Uterus (tissue), 4 donors: ENCODE measurements around the gene CHMP6. TPM values are rescaled to one million over a fixed set of nuclear protein-coding genes. Genes with fewer than 3 reads are reported as not detected.

Experiments
- DNase-seq, 2 donors: peaks; one replicate each; pipeline ENCODE4 v3.0.0-alpha.2; 2019 to 2020
- H3K27ac ChIP-seq, 2 donors: fragments of 200-600 bp; sonication (generic); 1 replicate in 1 of 2; 2 replicates in 1 of 2; pipeline ENCODE4 v1.5.1; 2016 to 2018
- H3K27me3 ChIP-seq, 2 donors: fragments of 200-600 bp; sonication (generic); one replicate each; pipeline ENCODE4 v1.5.1; 2018 to 2019; ENCODE audit warnings: control low read depth in 1 of 2
- H3K36me3 ChIP-seq, 2 donors: fragments of 200-600 bp; sonication (generic); one replicate each; pipeline ENCODE4 v1.5.1; 2019; ENCODE audit warnings: control low read depth in 1 of 2
- H3K4me1 ChIP-seq, 2 donors: fragments of 200-600 bp; sonication (generic); one replicate each; pipeline ENCODE4 v1.5.1; 2018 to 2019; ENCODE audit warnings: control low read depth in 1 of 2
- H3K4me3 ChIP-seq, 2 donors: fragments of 200-600 bp; sonication (generic); 1 replicate in 1 of 2; 2 replicates in 1 of 2; pipeline ENCODE4 v1.5.1; 2018 to 2019; ENCODE audit warnings: mild to moderate bottlenecking in 1 of 2
- H3K9me3 ChIP-seq, 2 donors: fragments of 200-600 bp; sonication (generic); one replicate each; pipeline ENCODE4 v1.5.1; 2019; ENCODE audit warnings: control low read depth in 1 of 2
- CTCF ChIP-seq, 4 experiments: fragments of 200-600 bp in 2 of 4; fragments of 450-650 bp in 2 of 4; sonication (generic) in 2 of 4; IDR thresholded peaks; one replicate each; pipeline ENCODE4 v1.5.1; 2016 to 2019; ENCODE audit warnings: antibody characterized with exemption in 4 of 4, mild to moderate bottlenecking in 2 of 4, moderate library complexity in 1 of 4
- POLR2A ChIP-seq, 2 donors: fragments of 450-650 bp; IDR thresholded peaks; one replicate each; pipeline ENCODE4 v1.6.1; 2016; ENCODE audit warnings: antibody characterized with exemption in 2 of 2, mild to moderate bottlenecking in 1 of 2, moderate library complexity in 1 of 2
- intact Hi-C: fragments of 100-400 bp; cut with DNase I; formaldehyde crosslinking; loops from one replicate; pipeline ENCODE4 v1.15.1; 2023; ENCODE audit warnings: low total_unique reads
- total RNA-seq, 4 donors: library from RNA; depleted of rRNA in 3 of 4; stranded (reverse); fragments of >200 nt in 3 of 4; gene quantifications; one replicate each; pipeline versions ENCODE4 v1.1.0 to v1.2.4, GENCODE V29; 2014 to 2023
- donor health status: DM: yes; HTN: yes; CAD: no.

CHMP6 gene
- total RNA-seq, 4 donors from 2014 or later: 3.6 to 33.2 (median 19.8) TPM

- no peak for TF ChIP-seq POLR2A (IDR thresholded peaks at IDR 0.05)
- TF ChIP-seq CTCF (IDR thresholded peaks at IDR 0.05): no peak
- no peak for DNase-seq
- no peaks in the 10 kb centered on the region for H3K4me1 ChIP-seq
- intact Hi-C loops: loop anchor here (5.0 kb wide), 1 partner anchor 76 kb away; no protein-coding TSS in a partner anchor
- no peaks in the 10 kb centered on the region for H3K9me3 ChIP-seq
- H3K36me3 ChIP-seq: no peaks in the 10 kb centered on the region
- no peak overlapping the region for H3K27ac ChIP-seq
- no peaks in the 10 kb centered on the region for H3K27me3 ChIP-seq
- H3K4me3 ChIP-seq: no peak overlapping the region
Measured at GRCh38 chr17:81021531-81022343, 30.1 kb downstream of the CHMP6 start.

GRCh38 chr17:81022344-81022676 lies 30.7 kb downstream of the CHMP6 start:
- Histone ChIP-seq H3K27me3 (peaks cover 0 to 2% of the 10 kb centered on the region in 2 donors), H3K4me1 (no peaks in the 10 kb centered on the region), H3K36me3 (no peaks in the 10 kb centered on the region), H3K27ac (no peak overlapping the region), H3K9me3 (no peaks in the 10 kb centered on the region), H3K4me3 (no peak overlapping the region)
- intact Hi-C loops: loop anchor here (5.0 kb wide), 1 partner anchor 75 kb away; no protein-coding TSS in a partner anchor
- no peak for DNase-seq
- TF ChIP-seq POLR2A (IDR thresholded peaks at IDR 0.05): no peak
- TF ChIP-seq CTCF (IDR thresholded peaks at IDR 0.05): no peak

DNA sequence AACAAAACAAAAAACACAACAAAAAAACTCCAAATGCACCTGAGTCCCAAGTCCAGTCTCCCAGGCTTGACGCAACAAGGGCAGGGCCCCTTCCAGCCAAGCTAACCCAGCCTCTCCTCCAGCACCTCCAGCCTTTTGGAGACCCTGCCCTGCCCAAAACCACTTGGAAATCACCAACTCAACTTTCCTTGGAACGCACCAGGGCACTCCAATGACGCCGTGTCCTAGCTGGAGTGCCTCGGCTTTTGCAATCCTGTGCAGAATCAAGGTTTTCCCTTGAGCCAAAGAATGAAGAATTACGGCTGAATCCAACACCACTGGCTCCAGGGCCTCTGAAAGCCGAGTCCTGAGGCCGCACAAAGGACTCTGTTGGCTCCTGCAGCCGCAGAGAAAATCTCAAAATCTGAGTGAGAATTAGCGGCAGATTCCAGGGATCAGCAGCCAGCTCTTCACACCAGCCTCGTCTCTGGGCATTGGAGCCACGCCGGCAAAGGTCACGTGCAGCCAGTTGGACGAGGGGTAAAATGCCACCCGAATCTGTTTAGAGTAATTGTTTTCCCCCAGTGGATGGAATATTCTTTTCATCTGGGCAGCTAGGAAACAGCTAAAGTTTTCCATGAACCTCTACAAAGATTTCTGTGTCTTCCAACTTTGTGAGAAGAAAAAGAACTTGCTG lies 33.6 kb downstream of the CHMP6 start:
- H3K4me1 ChIP-seq: peaks cover 0 to 3% of the 10 kb centered on the region in 2 donors
- no peak for TF ChIP-seq CTCF (IDR thresholded peaks at IDR 0.05)
- TF ChIP-seq POLR2A (IDR thresholded peaks at IDR 0.05): no peak
- peaks cover 0 to 7% of the 10 kb centered on the region in 2 donors for H3K27me3 ChIP-seq
- no peak for DNase-seq
- H3K27ac ChIP-seq: no peak overlapping the region
- intact Hi-C loops: no loop called here
- H3K36me3 ChIP-seq: no peaks in the 10 kb centered on the region
- H3K4me3 ChIP-seq: no peak overlapping the region
- no peaks in the 10 kb centered on the region for H3K9me3 ChIP-seq

- Histone ChIP-seq H3K9me3 (no peaks in the 10 kb centered on the region), H3K27ac (no peak overlapping the region), H3K36me3 (no peaks in the 10 kb centered on the region), H3K4me1 (peaks cover 0 to 3% of the 10 kb centered on the region in 2 donors), H3K4me3 (no peak overlapping the region), H3K27me3 (peaks cover 0 to 7% of the 10 kb centered on the region in 2 donors)
- TF ChIP-seq CTCF (IDR thresholded peaks at IDR 0.05) (no peak), POLR2A (IDR thresholded peaks at IDR 0.05) (no peak)
- DNase-seq: no peak
- intact Hi-C loops: no loop called here
Measured at GRCh38 chr17:81025741-81026129, 34.1 kb downstream of the CHMP6 start.
